ENCODE results near the gene CHD5. TPM values are rescaled to one million over a fixed set of nuclear protein-coding genes. Genes with fewer than 3 reads are reported as not detected.

CHD5 gene
- total and polyA plus RNA-seq, 2 of the 4 experiments (the other 2 are of a cell fraction), result under 0.01 to 0.09 TPM

DNA sequence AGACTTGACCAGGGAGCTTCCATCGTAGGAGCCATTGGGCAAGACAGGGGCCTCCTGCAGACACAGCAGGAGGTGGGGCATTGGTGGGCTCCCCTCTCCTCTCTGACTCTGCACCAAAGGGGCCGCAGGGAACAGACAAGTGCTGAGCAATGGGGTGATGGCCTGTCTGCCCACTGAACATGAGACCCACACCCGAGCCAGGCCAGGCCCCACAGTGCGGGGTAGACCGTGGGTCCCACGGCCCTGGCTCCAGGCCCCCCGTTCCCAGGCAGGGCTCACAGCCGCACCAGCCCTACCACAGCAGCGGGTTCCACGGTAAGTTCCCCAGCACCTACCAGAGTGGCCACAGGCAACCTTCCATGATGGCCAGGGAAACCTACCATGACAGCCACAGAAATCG, 45.9 kb downstream of the CHD5 start:
- no peak overlapping the region for H3K4ac ChIP-seq (ENCODE audit: low read depth, low read length)
- H3K4me2 ChIP-seq (ENCODE audit: low read depth, low read length), result no peak overlapping the region
- no peak overlapping the region for H3K27ac ChIP-seq (ENCODE audit: insufficient read depth, low read length)
- no peak overlapping the region for H3K14ac ChIP-seq (replicated peaks; ENCODE audit: low read depth, low read length)
- TF ChIP-seq MAZ (IDR thresholded peaks at IDR 0.05; ENCODE audit: borderline replicate concordance, low read depth, low read length) (no peak), CEBPB (IDR thresholded peaks at IDR 0.05; ENCODE audit: low read depth, low read length) (no peak), BHLHE40 (IDR thresholded peaks at IDR 0.05; ENCODE audit: low read depth, low read length) (no peak), MXI1 (IDR thresholded peaks at IDR 0.05; ENCODE audit: borderline replicate concordance, low read depth, low read length) (no peak), CHD1 (IDR thresholded peaks at IDR 0.05; ENCODE audit: low read depth, low read length) (no peak), RCOR1 (IDR thresholded peaks at IDR 0.05; ENCODE audit: insufficient replicate concordance, low read length) (no peak), RFX5 (IDR thresholded peaks at IDR 0.05; ENCODE audit: low read depth, low read length) (no peak), NFE2L2 (IDR thresholded peaks at IDR 0.05; ENCODE audit: low read depth, low read length) (no peak), SMC3 (IDR thresholded peaks at IDR 0.05; ENCODE audit: low read depth, low read length) (no peak), POLR2A (IDR thresholded peaks at IDR 0.05; ENCODE audit: low read depth, low read length) (no peak), RAD21 (IDR thresholded peaks at IDR 0.05; ENCODE audit: low read length) (no peak), MAFK (IDR thresholded peaks at IDR 0.05; ENCODE audit: low read depth, low read length) (no peak), FOS (IDR thresholded peaks at IDR 0.05; ENCODE audit: low read depth, low read length) (no peak)
- TF ChIP-seq, protein P1, sequence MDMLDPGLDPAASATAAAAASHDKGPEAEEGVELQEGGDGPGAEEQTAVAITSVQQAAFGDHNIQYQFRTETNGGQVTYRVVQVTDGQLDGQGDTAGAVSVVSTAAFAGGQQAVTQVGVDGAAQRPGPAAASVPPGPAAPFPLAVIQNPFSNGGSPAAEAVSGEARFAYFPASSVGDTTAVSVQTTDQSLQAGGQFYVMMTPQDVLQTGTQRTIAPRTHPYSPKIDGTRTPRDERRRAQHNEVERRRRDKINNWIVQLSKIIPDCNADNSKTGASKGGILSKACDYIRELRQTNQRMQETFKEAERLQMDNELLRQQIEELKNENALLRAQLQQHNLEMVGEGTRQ (IDR thresholded peaks at IDR 0.05; ENCODE audit: low read depth, low read length), result no peak
- TF ChIP-seq, protein P2, sequence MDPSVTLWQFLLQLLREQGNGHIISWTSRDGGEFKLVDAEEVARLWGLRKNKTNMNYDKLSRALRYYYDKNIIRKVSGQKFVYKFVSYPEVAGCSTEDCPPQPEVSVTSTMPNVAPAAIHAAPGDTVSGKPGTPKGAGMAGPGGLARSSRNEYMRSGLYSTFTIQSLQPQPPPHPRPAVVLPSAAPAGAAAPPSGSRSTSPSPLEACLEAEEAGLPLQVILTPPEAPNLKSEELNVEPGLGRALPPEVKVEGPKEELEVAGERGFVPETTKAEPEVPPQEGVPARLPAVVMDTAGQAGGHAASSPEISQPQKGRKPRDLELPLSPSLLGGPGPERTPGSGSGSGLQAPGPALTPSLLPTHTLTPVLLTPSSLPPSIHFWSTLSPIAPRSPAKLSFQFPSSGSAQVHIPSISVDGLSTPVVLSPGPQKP (IDR thresholded peaks at IDR 0.05; ENCODE audit: borderline replicate concordance, low read depth, low read length), result no peak
- no peak overlapping the region for H3K9ac ChIP-seq (ENCODE audit: low read depth, low read length)
- no TSS peak for BruUV-seq (replicated peaks)
- H4K8ac ChIP-seq (ENCODE audit: low read depth in 2 of 2, low read length in 2 of 2), result no peak overlapping the region
- POLR2A ChIA-PET (ENCODE audit: unreplicated experiment), result no interaction called here
- no peak overlapping the region for H2BK20ac ChIP-seq (ENCODE audit: low read depth, low read length)
- in situ Hi-C loops (cut with MboI; ENCODE audit: low sequenced_read_pairs) (no loop called here), dilution Hi-C loops (cut with HindIII; ENCODE audit: low sequenced_read_pairs, unreplicated experiment) (no loop called here), intact Hi-C loops (cut with micrococcal nuclease) (no loop called here)
- H3K18ac ChIP-seq (ENCODE audit: low read depth, low read length), result no peak overlapping the region
- H2BK5ac ChIP-seq (ENCODE audit: low read depth, low read length, poor library complexity, severe bottlenecking), result no peak overlapping the region
- peaks cover 10% of the 10 kb centered on the region for H3K27me3 ChIP-seq (ENCODE audit: control insufficient read depth, insufficient read depth, low read length)
- H3K9me3 ChIP-seq (ENCODE audit: control insufficient read depth, insufficient read depth, low read length), result peaks cover 5% of the 10 kb centered on the region; the same call in 1 of the 2 replicates
- H3K4me1 ChIP-seq (ENCODE audit: control insufficient read depth, insufficient read depth, low read length), result no peaks in the 10 kb centered on the region
- no peak overlapping the region for H3K56ac ChIP-seq (ENCODE audit: extremely low read depth, insufficient read depth, low read length)
- no peak overlapping the region for H2AFZ ChIP-seq (replicated peaks; ENCODE audit: low read length, poor library complexity)
- no peak overlapping the region for H3K23ac ChIP-seq (ENCODE audit: low read depth, low read length)
- no peak overlapping the region for H2BK120ac ChIP-seq (ENCODE audit: low read depth, low read length)
- ATAC-seq (ENCODE audit: low read depth) (no peak), DNase-seq (no peak)
- CTCF ChIA-PET, result no interaction called here
- H4K5ac ChIP-seq (ENCODE audit: low read depth, low read length), result no peak overlapping the region
- 40% methylated on average over 1 of the region's 11 CpGs; no CpG with 5 or more reads in 1 of the 2 experiments for WGBS, 2 experiments (ENCODE audit: extremely low coverage in 2 of 2, insufficient read length in 1 of 2)
- H3K36me3 ChIP-seq (ENCODE audit: control insufficient read depth, insufficient read depth, low read length), result no peaks in the 10 kb centered on the region
- H2AK9ac ChIP-seq (replicated peaks; ENCODE audit: low read depth, low read length, poor library complexity), result no peak overlapping the region
- no peaks in the 10 kb centered on the region for H3K79me1 ChIP-seq (ENCODE audit: low read depth in 1 of 2, low read length in 2 of 2)
- no peak overlapping the region for H3K4me3 ChIP-seq (ENCODE audit: insufficient read depth, low read depth, low read length)
- H2AK5ac ChIP-seq (ENCODE audit: low read depth, low read length), result no peak overlapping the region
- no peaks in the 10 kb centered on the region for H4K20me1 ChIP-seq (ENCODE audit: insufficient read depth, low read length)
- no peaks in the 10 kb centered on the region for H3K9me1 ChIP-seq (ENCODE audit: insufficient read depth, low read length)
- H4K91ac ChIP-seq (ENCODE audit: insufficient read depth, low read depth, low read length), result no peak overlapping the region
- H2BK15ac ChIP-seq (ENCODE audit: low read depth, low read length), result no peak overlapping the region

Measured in IMR-90 (cell line).